ENCODE measurements around the gene NDUFAF2. TPM values are rescaled to one million over a fixed set of nuclear protein-coding genes. Genes with fewer than 3 reads are reported as not detected.

Gene NDUFAF2
- total RNA-seq, 1 donor from 2014 or later, result 38.3 TPM

- peak within 1 kb of the TSS; percentile 85 to 91 for H3K27ac ChIP-seq
- DNase-seq (ENCODE audit: low spot score in 2 of 2), result peak; percentile 53 to 93
- peak within 1 kb of the TSS; percentile 85 to 86 for H3K4me3 ChIP-seq
- no peaks in the 10 kb centered on the region for H3K9me3 ChIP-seq
- intact Hi-C loops (cut with DNase I), result loop anchor here (1.0 to 10.0 kb wide), 4 partner anchors 169 to 373 kb away; partner anchors contain the start of genes ERCC8 and NDUFAF2
- peaks cover 0 to 15% of the 10 kb centered on the region in 2 donors for H3K36me3 ChIP-seq
- H3K27me3 ChIP-seq, result no peaks in the 10 kb centered on the region
- no peak for TF ChIP-seq CTCF (IDR thresholded peaks at IDR 0.05)
- peaks cover 0 to 6% of the 10 kb centered on the region in 2 donors for H3K4me1 ChIP-seq
Observed at GRCh38 chr5:61162010-61162831, 217.2 kb downstream of the NDUFAF2 start, which contains the start of gene SMIM15. TSS of gene SMIM15 (minus strand) at chr5:61162468. CDS start at chr5:61160171, 2,297 bp downstream.

GRCh38 chr5:61162832-61163567 lies 218.0 kb downstream of the NDUFAF2 start:
- Histone ChIP-seq H3K4me3 (peak overlapping the region; percentile 85 to 86), H3K27me3 (no peaks in the 10 kb centered on the region), H3K4me1 (peaks cover 0 to 6% of the 10 kb centered on the region in 2 donors), H3K9me3 (no peaks in the 10 kb centered on the region), H3K27ac (peak overlapping the region; percentile 85 to 91), H3K36me3 (peaks cover 0 to 15% of the 10 kb centered on the region in 2 donors)
- intact Hi-C loops (cut with DNase I), result loop anchor here (1.0 to 10.0 kb wide), 4 partner anchors 168 to 372 kb away; partner anchors contain the start of genes ERCC8 and NDUFAF2
- no peak for TF ChIP-seq CTCF (IDR thresholded peaks at IDR 0.05)
- DNase-seq (ENCODE audit: low spot score in 2 of 2), result no peak

GRCh38 chr5:61163905-61164304 lies 218.9 kb downstream of the NDUFAF2 start:
- Histone ChIP-seq H3K36me3 (peaks cover 0 to 12% of the 10 kb centered on the region in 2 donors), H3K9me3 (no peaks in the 10 kb centered on the region), H3K4me3 (no peak overlapping the region), H3K27ac (no peak overlapping the region), H3K4me1 (peaks cover 0 to 6% of the 10 kb centered on the region in 2 donors), H3K27me3 (no peaks in the 10 kb centered on the region)
- TF ChIP-seq CTCF (IDR thresholded peaks at IDR 0.05), result no peak
- intact Hi-C loops (cut with DNase I), result loop anchor here (2.0 to 10.0 kb wide), 3 partner anchors 219 to 371 kb away; partner anchors contain the start of genes ERCC8 and NDUFAF2
- no peak for DNase-seq (ENCODE audit: low spot score in 2 of 2)

- TF ChIP-seq CTCF (IDR thresholded peaks at IDR 0.05), result peak in 1 of 3 experiments; percentile 32
- H3K4me3 ChIP-seq, result no peak overlapping the region
- H3K4me1 ChIP-seq, result no peaks in the 10 kb centered on the region
- H3K36me3 ChIP-seq, result no peaks in the 10 kb centered on the region
- no peaks in the 10 kb centered on the region for H3K9me3 ChIP-seq
- DNase-seq (ENCODE audit: low spot score in 2 of 2), result no peak
- no peak overlapping the region for H3K27ac ChIP-seq
- intact Hi-C loops (cut with DNase I), result loop anchor here (10.0 kb wide), 1 partner anchor 367 kb away; no protein-coding TSS in a partner anchor
- H3K27me3 ChIP-seq, result no peaks in the 10 kb centered on the region
Observed at GRCh38 chr5:61167382-61167781, 222.4 kb downstream of the NDUFAF2 start.

- no peak overlapping the region for H3K27ac ChIP-seq
- DNase-seq (ENCODE audit: low spot score in 2 of 2), result no peak
- no peak for TF ChIP-seq CTCF (IDR thresholded peaks at IDR 0.05)
- intact Hi-C loops (cut with DNase I), result loop anchor here (10.0 kb wide), 1 partner anchor 366 kb away; no protein-coding TSS in a partner anchor
- H3K4me3 ChIP-seq, result no peak overlapping the region
- H3K9me3 ChIP-seq, result no peaks in the 10 kb centered on the region
- H3K27me3 ChIP-seq, result no peaks in the 10 kb centered on the region
- no peaks in the 10 kb centered on the region for H3K36me3 ChIP-seq
- H3K4me1 ChIP-seq, result no peaks in the 10 kb centered on the region
Observed at GRCh38 chr5:61168951-61169350, 223.9 kb downstream of the NDUFAF2 start.
